Jurkat, Clone E6-1 (cell line): ENCODE measurements around the gene OXTR.

ENCODE experiments used
- DNase-seq: peaks from one replicate; pipeline ENCODE4 v3.0.0-alpha.2; 2011; ENCODE audit warnings: low read depth, low spot score
- H3K4me3 ChIP-seq: 2 replicates; pipeline ENCODE4 v1.5.1; 2011; ENCODE audit warnings: mild to moderate bottlenecking, low read length, control low read depth, moderate library complexity

The OXTR gene

GRCh38 chr3:8768364-8769087 lies 887 bp downstream of the OXTR start:
- DNase-seq = no peak
- no peak overlapping the region for H3K4me3 ChIP-seq

- H3K4me3 ChIP-seq = no peak overlapping the region
- DNase-seq = no peak
Measured at GRCh38 chr3:8767667-8768363, 1.6 kb downstream of the OXTR start.

- no peak overlapping the region for H3K4me3 ChIP-seq
- no peak for DNase-seq
Measured at GRCh38 chr3:8767256-8767666, 2.2 kb downstream of the OXTR start.

GRCh38 chr3:8766148-8766547 lies 3.3 kb downstream of the OXTR start:
- no peak for DNase-seq
- no peak overlapping the region for H3K4me3 ChIP-seq

GRCh38 chr3:8765528-8765927 lies 3.9 kb downstream of the OXTR start:
- DNase-seq = peak; percentile 6
- no peak overlapping the region for H3K4me3 ChIP-seq

GRCh38 chr3:8764528-8764927 lies 4.9 kb downstream of the OXTR start:
- no peak for DNase-seq
- no peak overlapping the region for H3K4me3 ChIP-seq

- DNase-seq = no peak
- no peak overlapping the region for H3K4me3 ChIP-seq
Measured at GRCh38 chr3:8762607-8763377, 6.6 kb downstream of the OXTR start.

- no peak overlapping the region for H3K4me3 ChIP-seq
- DNase-seq = no peak
Measured at GRCh38 chr3:8761866-8762265, 7.5 kb downstream of the OXTR start.

- no peak overlapping the region for H3K4me3 ChIP-seq
- DNase-seq = no peak
Measured at GRCh38 chr3:8760506-8760905, 8.9 kb downstream of the OXTR start.

GRCh38 chr3:8760091-8760490 lies 9.3 kb downstream of the OXTR start:
- H3K4me3 ChIP-seq = no peak overlapping the region

GRCh38 chr3:8759038-8759707 lies 10.2 kb downstream of the OXTR start:
- H3K4me3 ChIP-seq = no peak overlapping the region
- no peak for DNase-seq

More at GRCh38 chr3:8760091-8760490, 9.3 kb downstream of the OXTR start:
- no peak for DNase-seq

- no peak for DNase-seq
- no peak overlapping the region for H3K4me3 ChIP-seq
Measured at GRCh38 chr3:8757551-8758518, 11.6 kb downstream of the OXTR start.

GRCh38 chr3:8756671-8757070 lies 12.7 kb downstream of the OXTR start:
- H3K4me3 ChIP-seq = no peak overlapping the region

GRCh38 chr3:8755564-8756237 lies 13.7 kb downstream of the OXTR start:
- H3K4me3 ChIP-seq = no peak overlapping the region
- no peak for DNase-seq

More at GRCh38 chr3:8756671-8757070, 12.7 kb downstream of the OXTR start:
- DNase-seq = no peak

GRCh38 chr3:8755097-8755496 lies 14.3 kb downstream of the OXTR start:
- no peak for DNase-seq
- H3K4me3 ChIP-seq = no peak overlapping the region

- no peak for DNase-seq
- H3K4me3 ChIP-seq = no peak overlapping the region
Measured at GRCh38 chr3:8752832-8753231, 16.6 kb downstream of the OXTR start.

- H3K4me3 ChIP-seq = no peak overlapping the region
- DNase-seq = no peak
Measured at GRCh38 chr3:8749316-8749715, 20.1 kb downstream of the OXTR start.

GRCh38 chr3:8746780-8747345 lies 22.6 kb downstream of the OXTR start:
- no peak overlapping the region for H3K4me3 ChIP-seq
- DNase-seq = no peak
